ENCODE results near the gene SCARB1. TPM values are rescaled to one million over a fixed set of nuclear protein-coding genes. Genes with fewer than 3 reads are reported as not detected.

SCARB1 gene
- total RNA-seq, 2 experiments from 2014 or later = 36.2 to 38.1 TPM

- DNase-seq = no peak
- intact Hi-C loops (cut with micrococcal nuclease) = no loop called here
- H3K4me3 Mint-ChIP-seq = no peak overlapping the region
- H3K27ac Mint-ChIP-seq = no peak overlapping the region
- peaks cover 7% of the 10 kb centered on the region for H3K4me1 Mint-ChIP-seq (ENCODE audit: low read depth)
- TF ChIP-seq, protein P1, sequence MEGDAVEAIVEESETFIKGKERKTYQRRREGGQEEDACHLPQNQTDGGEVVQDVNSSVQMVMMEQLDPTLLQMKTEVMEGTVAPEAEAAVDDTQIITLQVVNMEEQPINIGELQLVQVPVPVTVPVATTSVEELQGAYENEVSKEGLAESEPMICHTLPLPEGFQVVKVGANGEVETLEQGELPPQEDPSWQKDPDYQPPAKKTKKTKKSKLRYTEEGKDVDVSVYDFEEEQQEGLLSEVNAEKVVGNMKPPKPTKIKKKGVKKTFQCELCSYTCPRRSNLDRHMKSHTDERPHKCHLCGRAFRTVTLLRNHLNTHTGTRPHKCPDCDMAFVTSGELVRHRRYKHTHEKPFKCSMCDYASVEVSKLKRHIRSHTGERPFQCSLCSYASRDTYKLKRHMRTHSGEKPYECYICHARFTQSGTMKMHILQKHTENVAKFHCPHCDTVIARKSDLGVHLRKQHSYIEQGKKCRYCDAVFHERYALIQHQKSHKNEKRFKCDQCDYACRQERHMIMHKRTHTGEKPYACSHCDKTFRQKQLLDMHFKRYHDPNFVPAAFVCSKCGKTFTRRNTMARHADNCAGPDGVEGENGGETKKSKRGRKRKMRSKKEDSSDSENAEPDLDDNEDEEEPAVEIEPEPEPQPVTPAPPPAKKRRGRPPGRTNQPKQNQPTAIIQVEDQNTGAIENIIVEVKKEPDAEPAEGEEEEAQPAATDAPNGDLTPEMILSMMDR (IDR thresholded peaks at IDR 0.05) = no peak
- no peaks in the 10 kb centered on the region for H3K9me3 Mint-ChIP-seq
- CTCF ChIA-PET = interaction anchor here (0.8 to 1.1 kb wide), 2 partner anchors 16 to 36 kb away, joined by 3 to 4 read pairs; no protein-coding TSS in a partner anchor
- POLR2A ChIA-PET = interaction anchor here (0.7 kb wide), 1 partner anchor 75 kb away, joined by 3 read pairs; no protein-coding TSS in a partner anchor
- H3K36me3 Mint-ChIP-seq (ENCODE audit: low read depth) = no peaks in the 10 kb centered on the region
- no peak for ATAC-seq
- peaks cover 8% of the 10 kb centered on the region for H3K27me3 Mint-ChIP-seq
Observed at GRCh38 chr12:124870515-124870914, 6.9 kb upstream of the SCARB1 start.

DNA sequence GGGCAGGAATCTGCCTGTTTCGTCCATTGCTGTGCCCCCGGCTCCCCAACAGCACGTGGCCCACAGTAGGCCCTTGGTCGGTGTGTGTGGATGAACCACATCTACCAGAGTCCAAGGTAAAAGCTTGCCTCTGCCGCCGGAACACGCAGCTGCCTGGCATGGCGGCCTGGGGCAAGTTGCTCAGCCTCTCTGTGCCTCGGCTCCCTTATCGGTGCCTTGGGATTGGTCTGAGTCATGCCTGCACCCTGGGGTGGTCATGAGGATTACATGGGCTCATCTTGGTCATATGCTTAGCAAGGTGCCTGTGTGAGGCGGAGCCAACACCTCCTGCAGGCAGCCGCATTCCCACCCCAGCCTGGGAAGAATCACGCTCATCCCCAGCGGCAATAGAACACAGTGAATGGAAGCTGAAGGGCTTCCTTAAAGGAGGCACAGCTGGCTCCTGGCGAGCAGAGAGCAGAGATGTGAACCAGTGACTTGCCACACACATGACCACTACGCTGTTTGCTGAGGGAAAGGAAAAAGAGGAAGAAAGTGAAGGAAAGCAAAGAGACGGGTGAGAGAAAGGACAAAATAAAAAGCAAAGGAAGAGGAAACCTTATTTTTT, 5.5 kb upstream of the SCARB1 start:
- TF ChIP-seq, protein P1 (IDR thresholded peaks at IDR 0.05) = no peak
- H3K4me1 Mint-ChIP-seq (ENCODE audit: low read depth) = peaks cover 11% of the 10 kb centered on the region
- ChIA-PET POLR2A (no interaction called here), CTCF (interaction anchor here (0.7 to 2.5 kb wide), 3 partner anchors 37 to 782 kb away, joined by 3 to 9 read pairs (median 3); no protein-coding TSS in a partner anchor)
- intact Hi-C loops (cut with micrococcal nuclease) = no loop called here
- peaks cover 8% of the 10 kb centered on the region for H3K27me3 Mint-ChIP-seq
- no peak overlapping the region for H3K4me3 Mint-ChIP-seq
- peak; percentile 51 for ATAC-seq
- H3K9me3 Mint-ChIP-seq = no peaks in the 10 kb centered on the region
- no peak for DNase-seq
- H3K36me3 Mint-ChIP-seq (ENCODE audit: low read depth) = no peaks in the 10 kb centered on the region
- no peak overlapping the region for H3K27ac Mint-ChIP-seq

- DNase-seq = no peak
- H3K36me3 Mint-ChIP-seq (ENCODE audit: low read depth) = no peaks in the 10 kb centered on the region
- peaks cover 8% of the 10 kb centered on the region for H3K27me3 Mint-ChIP-seq
- CTCF ChIA-PET = interaction anchor here (1.0 to 2.5 kb wide), 2 partner anchors 38 to 72 kb away, joined by 3 to 9 read pairs; no protein-coding TSS in a partner anchor
- peaks cover 14% of the 10 kb centered on the region for H3K4me1 Mint-ChIP-seq (ENCODE audit: low read depth)
- H3K27ac Mint-ChIP-seq = no peak overlapping the region
- ATAC-seq = no peak
- POLR2A ChIA-PET = no interaction called here
- intact Hi-C loops (cut with micrococcal nuclease) = no loop called here
- no peaks in the 10 kb centered on the region for H3K9me3 Mint-ChIP-seq
- no peak overlapping the region for H3K4me3 Mint-ChIP-seq
- TF ChIP-seq, protein P1 (IDR thresholded peaks at IDR 0.05) = no peak
Observed at GRCh38 chr12:124868252-124869058, 4.8 kb upstream of the SCARB1 start.

GRCh38 chr12:124867401-124867930, 3.8 kb upstream of the SCARB1 start:
- Mint-ChIP-seq H3K4me3 (no peak overlapping the region), H3K9me3 (no peaks in the 10 kb centered on the region), H3K27me3 (peaks cover 8% of the 10 kb centered on the region), H3K4me1 (ENCODE audit: low read depth) (peaks cover 20% of the 10 kb centered on the region), H3K27ac (no peak overlapping the region), H3K36me3 (ENCODE audit: low read depth) (peaks cover 3% of the 10 kb centered on the region)
- CTCF ChIA-PET = interaction anchor here (1.3 to 2.5 kb wide), 2 partner anchors 13 to 39 kb away, joined by 3 to 9 read pairs; no protein-coding TSS in a partner anchor
- DNase-seq (no peak), ATAC-seq (no peak)
- POLR2A ChIA-PET = no interaction called here
- TF ChIP-seq, protein P1 (IDR thresholded peaks at IDR 0.05) = no peak
- intact Hi-C loops (cut with micrococcal nuclease) = no loop called here
